GM12878 (cell line): Measurements from ENCODE around the gene VPS18. TPM values are rescaled to one million over a fixed set of nuclear protein-coding genes. Genes with fewer than 3 reads are reported as not detected.

Experiments used
- ATAC-seq: fragments of 200-7000 bp; cut with Tn5 transposase; 3 replicates; pipeline ENCODE4 v1.9.1; 2020; ENCODE audit warnings: mild to moderate bottlenecking, moderate library complexity
- BruUV-seq: library from RNA; stranded (reverse); fragments of 400-500 nt; replicated peaks from 2 replicates; lab custom pipeline; 2021; lab: Mats Ljungman, UMichigan
- CTCF ChIA-PET: fragments of 300-600 bp; sonication (Branson Sonifier 250); formaldehyde crosslinking; extraction: SDS; loops from one replicate; lab custom pipeline; 2021; ENCODE audit warnings: inconsistent platforms; lab: Yijun Ruan, JAX
- POLR2A ChIA-PET: fragments of 350-600 bp; formaldehyde crosslinking; extraction: SDS; loops from one replicate; lab custom pipeline; 2021; ENCODE audit warnings: inconsistent platforms; lab: Charles Lee
- RAD21 ChIA-PET: fragments of 300-600 bp; sonication (Branson Sonifier 250); formaldehyde crosslinking; loops from one replicate; lab custom pipeline; 2023; ENCODE audit warnings: antibody characterized with exemption; ENCODE audit not compliant: unreplicated experiment; lab: Charles Lee
- SMC1A ChIA-PET: fragments of 300-600 bp; sonication (Branson Sonifier 250); formaldehyde crosslinking; loops from one replicate; lab custom pipeline; 2023; ENCODE audit not compliant: unreplicated experiment, uncharacterized antibody; lab: Charles Lee
- DNase-seq: peaks from one replicate; pipeline ENCODE4 v3.0.0-alpha.2; 2011; ENCODE audit warnings: low read depth, low spot score
- FAIRE-seq: peaks from 3 replicates; lab custom pipeline; 2011; peaks lifted over from hg19 to GRCh38; lab: Jason Lieb, UNC
- H2AFZ ChIP-seq: 2 replicates; pipeline ENCODE4 v1.6.0; 2011; ENCODE audit warnings: low read depth, low read length, control low read depth; ENCODE audit not compliant: control insufficient read depth
- H3K27ac ChIP-seq: 2 replicates; pipeline ENCODE4 v1.5.1; 2011; ENCODE audit warnings: control low read depth; ENCODE audit not compliant: control insufficient read depth, insufficient read depth
- H3K27me3 ChIP-seq, 2 experiments: replicated peaks in 1 of 2; 2 replicates each; pipeline versions ENCODE4 v1.6.0 to v1.6.1; 2011; ENCODE audit warnings: low read length in 1 of 2; ENCODE audit not compliant: control insufficient read depth in 2 of 2, insufficient read depth in 2 of 2
- H3K36me3 ChIP-seq, 2 experiments: 2 replicates each; pipeline ENCODE4 v1.5.1; 2011; ENCODE audit warnings: low read length in 1 of 2; ENCODE audit not compliant: control insufficient read depth in 2 of 2, insufficient read depth in 2 of 2
- H3K4me1 ChIP-seq: 2 replicates; pipeline ENCODE4 v1.6.1; 2011; ENCODE audit warnings: mild to moderate bottlenecking, low read length, moderate library complexity, mixed read lengths; ENCODE audit not compliant: control insufficient read depth, insufficient read depth
- H3K4me2 ChIP-seq: 2 replicates; pipeline ENCODE4 v1.6.0; 2011; ENCODE audit warnings: control low read depth; ENCODE audit not compliant: control insufficient read depth, insufficient read depth
- H3K4me3 ChIP-seq: fragments of 200-600 bp; sonication (generic); 2 replicates; pipeline ENCODE4 v1.5.1; 2016
- H3K79me2 ChIP-seq: 2 replicates; pipeline ENCODE4 v1.6.0; 2011; ENCODE audit warnings: low read length; ENCODE audit not compliant: control insufficient read depth, insufficient read depth
- H3K9ac ChIP-seq: 2 replicates; pipeline ENCODE4 v1.8.0; 2011; ENCODE audit warnings: low read length, control low read depth, mixed read lengths; ENCODE audit not compliant: control insufficient read depth, insufficient read depth
- H3K9me3 ChIP-seq: replicated peaks from 3 replicates; pipeline ENCODE4 v1.5.1; 2011; ENCODE audit warnings: mild to moderate bottlenecking, low read length; ENCODE audit not compliant: control insufficient read depth, insufficient read depth
- H4K20me1 ChIP-seq: 2 replicates; pipeline ENCODE4 v1.6.0; 2011; ENCODE audit not compliant: control insufficient read depth, insufficient read depth
- ATF2 ChIP-seq: IDR thresholded peaks from 2 replicates; pipeline ENCODE4 v1.6.1; 2012; ENCODE audit warnings: low read length, inconsistent platforms
- CTCF ChIP-seq, 3 experiments: IDR thresholded peaks in 2 of 3; conservative IDR thresholded peaks in 1 of 3; 2 replicates each; pipeline ENCODE4 v1.5.1; 2011; ENCODE audit warnings: low read depth in 3 of 3, low read length in 3 of 3, mild to moderate bottlenecking in 3 of 3, control low read depth in 2 of 3, moderate library complexity in 2 of 3, inconsistent platforms in 1 of 3, mixed read lengths in 1 of 3; ENCODE audit not compliant: control insufficient read depth in 2 of 3, insufficient read depth in 1 of 3; ENCODE audit errors: extremely low read depth in 1 of 3
- DPF2 ChIP-seq: fragments of 450-650 bp; IDR thresholded peaks from 2 replicates; pipeline ENCODE4 v1.6.1; 2017; ENCODE audit warnings: mild to moderate bottlenecking
- MEF2B ChIP-seq: fragments of 450-650 bp; IDR thresholded peaks from 2 replicates; pipeline ENCODE4 v1.6.1; 2018; ENCODE audit warnings: mild to moderate bottlenecking, moderate library complexity; ENCODE audit not compliant: partially characterized antibody, poor library complexity, severe bottlenecking
- NBN ChIP-seq: fragments of 450-650 bp; IDR thresholded peaks from 2 replicates; pipeline ENCODE4 v1.6.1; 2016
- NFYA ChIP-seq: IDR thresholded peaks from 2 replicates; pipeline ENCODE4 v1.6.1; 2011; ENCODE audit warnings: low read depth, mild to moderate bottlenecking, low read length, improper control_type of control experiment, borderline replicate concordance
- RFX5 ChIP-seq: IDR thresholded peaks from 2 replicates; pipeline ENCODE4 v1.6.1; 2011; ENCODE audit warnings: low read depth, low read length, improper control_type of control experiment
- SIN3A ChIP-seq: IDR thresholded peaks from 2 replicates; pipeline ENCODE4 v1.6.1; 2012; ENCODE audit warnings: low read depth, low read length, improper control_type of control experiment
- SMAD5 ChIP-seq: IDR thresholded peaks from 2 replicates; pipeline ENCODE4 v1.6.1; 2016; ENCODE audit warnings: antibody characterized with exemption, low read depth
- TCF12 ChIP-seq: IDR thresholded peaks from 2 replicates; pipeline ENCODE4 v1.6.1; 2011; ENCODE audit warnings: low read depth, mild to moderate bottlenecking, low read length
- YY1 ChIP-seq: IDR thresholded peaks from 2 replicates; pipeline ENCODE4 v1.6.1; 2011; ENCODE audit warnings: low read depth, mild to moderate bottlenecking, low read length
- ZBTB4 ChIP-seq: fragments of 450-650 bp; formaldehyde crosslinking; IDR thresholded peaks from 2 replicates; pipeline ENCODE4 v1.4.0; 2022; ENCODE audit warnings: mild to moderate bottlenecking, moderate library complexity
- WGBS: methylation state at CpG from one replicate; pipeline ENCODE4 v1.1.6; 2016; ENCODE audit warnings: low lambda C conversion rate; ENCODE audit not compliant: insufficient replicate concordance, insufficient coverage; ENCODE audit errors: missing lambda C conversion rate; 5-methylcytosine and 5-hydroxymethylcytosine counted together
- in situ Hi-C: fragments of 300-500 bp; cut with MboI; formaldehyde crosslinking; loops from 9 replicates; pipeline ENCODE4 v1.14.3; 2018; ENCODE audit warnings: mixed read lengths
- intact Hi-C: fragments of 100-400 bp; cut with micrococcal nuclease; formaldehyde crosslinking; loops from one replicate; pipeline ENCODE4 v1.14.2; 2022; ENCODE audit not compliant: unreplicated experiment
- polyA plus RNA-seq, 11 experiments: library from polyadenylated mRNA; depleted of rRNA in 4 of 11; unstranded in 6 of 11; stranded (reverse) in 5 of 11; fragments of >200 nt; fragmentation: Nextera tagmentation in 4 of 11; fragmentation: Illumina TruSeq in 1 of 11; extraction: Ambion mirVana in 4 of 11; extraction: Trizol in 1 of 11; gene quantifications; 1 replicate in 1 of 11; 2 replicates in 10 of 11; pipeline versions ENCODE4 v1.2.1 to v1.2.3, GENCODE V29; 2011 to 2016; ENCODE audit warnings: inconsistent platforms in 2 of 11, missing spikeins in 2 of 11, low read depth in 1 of 11
- total RNA-seq, 4 experiments: library from RNA; depleted of rRNA in 3 of 4; stranded (reverse); fragments of >200 nt in 3 of 4; fragmentation: Illumina TruSeq in 1 of 4; extraction: Trizol in 1 of 4; gene quantifications; 2 replicates each; pipeline versions ENCODE4 v1.2.1 to v1.2.3, GENCODE V29; 2013 to 2021

Gene VPS18
- total and polyA plus RNA-seq, 10 of the 15 experiments (the other 5 are each of a cell fraction or from before 2014, with no cell fraction given) = 0.71 to 20.4 (median 10.6) TPM

- TF ChIP-seq SIN3A (no peak), NFYA (no peak), ATF2 (no peak)
These were observed 35.5 kb upstream of the VPS18 start (continued) for GRCh38 chr15:40858706-40859105.

- H3K4me1 ChIP-seq = peaks cover 4% of the 10 kb centered on the region
- H3K4me3 ChIP-seq = no peak overlapping the region
- no peak overlapping the region for H3K27ac ChIP-seq
- RAD21 ChIA-PET = interaction anchor here (0.5 to 4.0 kb wide), 12 partner anchors 14 to 577 kb away, joined by 3 to 41 read pairs (median 4); partner anchors contain the start of genes DNAJC17, SPINT1 and ZFYVE19
- ATAC-seq (peak; percentile 94), DNase-seq (no peak), FAIRE-seq (peak; percentile 96)
- no peaks in the 10 kb centered on the region for H3K9me3 ChIP-seq
- intact Hi-C loops (loop anchor here (2.0 kb wide), 1 partner anchor 13 kb away; no protein-coding TSS in a partner anchor), in situ Hi-C loops (loop anchor here (5.0 kb wide), 1 partner anchor 33 kb away; the partner anchor contains the start of gene VPS18)
- CTCF ChIA-PET = interaction anchor here (0.6 to 7.5 kb wide), 26 partner anchors 13 to 580 kb away, joined by 3 to 140 read pairs (median 4); partner anchors contain the start of genes DNAJC17, EXD1, SPINT1 and ZFYVE19
- peaks cover 0 to under 1% of the 10 kb centered on the region in 2 experiments; a peak in 2 of 4 replicates for H3K36me3 ChIP-seq
- 33% methylated on average over 18 of the region's 18 CpGs for WGBS
- H3K4me2 ChIP-seq = no peak overlapping the region; the same call in 1 of the 2 replicates
- peak overlapping the region; percentile 70 for H2AFZ ChIP-seq
- H4K20me1 ChIP-seq = no peaks in the 10 kb centered on the region
- BruUV-seq = no TSS peak
- H3K27me3 ChIP-seq = no peaks in the 10 kb centered on the region
- H3K9ac ChIP-seq = no peak overlapping the region
- SMC1A ChIA-PET = interaction anchor here (0.8 to 8.5 kb wide), 16 partner anchors 9 to 685 kb away, joined by 3 to 290 read pairs (median 6); partner anchors contain the start of genes DNAJC17, RHOV, RPAP1 and SPINT1
- POLR2A ChIA-PET = interaction anchor here (0.6 to 1.3 kb wide), 8 partner anchors 12 to 180 kb away, joined by 3 to 5 read pairs (median 3); partner anchors contain the start of gene SPINT1
- no peaks in the 10 kb centered on the region for H3K79me2 ChIP-seq
- TF ChIP-seq TCF12 (peak; percentile 70; the same call in 1 of the 2 replicates), YY1 (peak; percentile 52; the same call in 1 of the 2 replicates), CTCF (IDR thresholded peaks at IDR 0.05 in 2 of 3, conservative IDR thresholded peaks at IDR 0.05 in 1 of 3; ENCODE audit: control insufficient read depth in 2 of 3, extremely low read depth in 1 of 3, insufficient read depth in 1 of 3, low read depth in 3 of 3, low read length in 3 of 3) (peak; percentile 94 to 98 (median 97); a peak in 5 of 6 replicates), RFX5 (0 out of 2 replicates have a peak, but pooled peaks have one; percentile 9), DPF2 (0 out of 2 replicates have a peak, but pooled peaks have one; percentile 27), MEF2B (no peak), ZBTB4 (CRISPR knock-in tag) (no peak), NBN (peak; percentile 81; the same call in 1 of the 2 replicates), SMAD5 (no peak)
These were observed 34.9 kb upstream of the VPS18 start for GRCh38 chr15:40859206-40859851.
